PC-9 (cell line): Measurements from ENCODE around the gene PKHD1.

Experiments used
- CTCF ChIP-seq: fragments of 200-600 bp; sonication (generic); conservative IDR thresholded peaks from 2 replicates; pipeline ENCODE4 v1.6.1; 2017; ENCODE audit warnings: mixed run types, antibody characterized with exemption, mild to moderate bottlenecking, moderate library complexity
- EZH2 ChIP-seq: fragments of 200-600 bp; sonication (generic); IDR thresholded peaks from 2 replicates; pipeline ENCODE4 v1.8.0; 2017; ENCODE audit warnings: antibody characterized with exemption, low read depth

- TF ChIP-seq CTCF (no peak), EZH2 (no peak)
Measured at GRCh38 chr6:51928320-51928719, 159.1 kb downstream of the PKHD1 start.
